Stimulated activated CD8-positive, alpha-beta memory T cell treated with anti-CD3 and anti-CD28 coated beads, Interleukin-4, amount 100 ng/mL, for 24 hours (primary cell): Measurements from ENCODE around the gene TPSG1.
A peak's percentile ranks its signal among the peaks of the same experiment; 100 is the strongest.
"Not testable (repeated sequence)": the region's sequence is repeated elsewhere in the genome, so short reads cannot be mapped to it uniquely, and the experiment has no call there.

Experiments
- DNase-seq: peaks from one replicate; pipeline ENCODE4 v3.0.0-alpha.2; 2020; ENCODE audit warnings: low read depth

The TPSG1 gene

DNA sequence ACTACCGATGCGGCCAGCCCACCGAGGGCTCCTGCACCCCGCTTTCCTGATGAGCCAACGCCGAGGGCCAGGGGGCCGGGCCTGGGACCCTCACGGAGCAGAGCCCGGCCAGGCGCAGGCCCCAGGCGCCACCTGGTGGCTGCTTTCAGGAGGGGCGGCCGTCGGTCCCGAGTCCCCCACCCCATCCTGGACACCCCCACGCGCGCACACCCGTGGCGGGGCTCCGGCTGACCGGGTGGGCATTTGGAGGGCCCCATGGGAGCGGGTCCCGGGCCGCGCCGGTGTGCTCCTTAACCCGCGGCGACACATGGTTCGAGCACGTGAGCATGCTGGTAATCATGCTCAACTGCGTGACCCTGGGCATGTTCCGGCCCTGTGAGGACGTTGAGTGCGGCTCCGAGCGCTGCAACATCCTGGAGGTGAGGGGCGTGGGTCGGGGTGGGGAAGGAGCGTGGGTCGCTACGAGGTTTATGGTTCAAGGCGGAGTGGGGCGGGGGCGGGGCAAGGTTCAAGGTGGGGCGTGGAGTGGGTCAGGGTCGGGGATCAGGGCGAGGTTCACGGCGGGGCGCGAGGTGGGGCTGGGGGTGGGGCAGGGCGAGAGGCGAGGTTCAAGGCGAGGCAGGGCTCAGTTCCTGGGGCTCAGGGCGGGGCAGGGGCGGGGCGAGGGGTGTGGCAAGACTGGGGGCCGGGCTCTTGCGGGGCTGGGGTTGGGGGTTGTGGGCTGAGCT lies 30.2 kb downstream of the TPSG1 start:
- DNase-seq, result no peak

DNA sequence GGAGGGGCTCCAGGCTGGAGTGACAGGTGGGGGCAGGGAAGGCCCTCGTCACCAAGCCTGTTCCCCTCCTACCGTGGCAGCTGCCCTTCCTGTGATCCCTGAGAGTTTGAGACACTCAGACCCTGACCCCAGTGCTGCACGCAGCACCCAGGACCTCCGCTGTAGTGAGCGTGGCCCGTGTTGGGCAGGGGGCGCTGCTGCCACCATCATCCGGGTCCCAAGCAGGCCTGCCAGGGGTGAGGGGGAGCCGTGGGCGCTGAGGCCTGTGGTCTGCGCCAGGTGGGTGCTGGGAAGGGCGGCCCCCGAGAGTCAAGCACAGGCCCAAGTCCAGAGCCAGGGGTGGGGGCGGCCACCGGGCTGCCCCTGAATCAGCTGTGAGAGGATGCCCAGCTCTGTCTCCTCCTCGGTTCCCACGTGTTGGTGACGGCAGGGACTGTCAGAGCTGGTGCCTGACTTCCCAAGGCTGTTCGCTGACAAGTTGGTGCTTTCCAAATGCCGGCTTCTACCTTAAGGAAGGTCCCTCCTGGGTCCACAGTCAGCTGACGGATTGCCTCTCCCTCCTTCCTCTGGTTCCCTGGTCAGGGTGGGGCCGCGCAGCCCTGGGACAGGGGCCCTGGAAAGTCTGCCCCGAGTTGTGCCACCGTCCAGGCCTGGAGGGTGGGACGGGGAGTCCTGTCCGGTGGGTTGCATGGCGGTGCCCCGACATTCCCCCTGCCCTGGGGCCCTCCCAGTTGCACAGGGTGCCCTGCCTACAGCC lies 31.1 kb downstream of the TPSG1 start:
- no peak for DNase-seq

DNA sequence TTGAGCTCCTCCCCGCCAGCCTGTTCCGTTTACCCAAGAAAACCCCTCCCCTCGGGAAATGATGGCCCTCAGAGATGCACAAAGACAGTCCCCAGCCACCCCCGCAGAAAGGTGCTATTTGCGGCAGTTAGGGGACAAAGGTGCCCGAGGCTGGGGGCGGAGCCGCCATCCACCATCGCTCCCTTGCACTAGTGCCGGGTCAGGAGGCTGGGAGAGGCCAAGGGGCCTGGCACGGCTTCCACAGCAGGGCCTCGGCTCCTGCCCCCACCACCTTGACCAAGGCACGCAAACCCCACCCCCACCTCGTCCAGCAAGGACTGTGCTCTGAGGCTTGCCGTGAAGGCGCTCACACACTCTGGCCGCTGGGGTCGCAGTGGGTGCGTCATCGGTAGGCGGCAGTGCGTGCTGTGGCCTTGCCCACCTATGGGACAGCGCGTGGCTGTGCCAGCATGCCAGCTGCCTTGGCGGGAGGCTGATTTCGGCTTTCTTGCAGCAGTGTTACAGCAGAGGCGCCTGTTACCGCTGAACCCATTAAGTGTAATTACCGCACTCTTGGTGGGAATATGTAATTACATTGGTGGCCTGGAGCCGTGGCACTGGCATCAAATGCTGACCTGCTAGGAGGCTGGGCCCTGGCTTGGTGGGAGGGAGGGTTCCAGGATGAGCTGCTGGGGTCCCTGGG lies 31.8 kb downstream of the TPSG1 start:
- no peak for DNase-seq

DNA sequence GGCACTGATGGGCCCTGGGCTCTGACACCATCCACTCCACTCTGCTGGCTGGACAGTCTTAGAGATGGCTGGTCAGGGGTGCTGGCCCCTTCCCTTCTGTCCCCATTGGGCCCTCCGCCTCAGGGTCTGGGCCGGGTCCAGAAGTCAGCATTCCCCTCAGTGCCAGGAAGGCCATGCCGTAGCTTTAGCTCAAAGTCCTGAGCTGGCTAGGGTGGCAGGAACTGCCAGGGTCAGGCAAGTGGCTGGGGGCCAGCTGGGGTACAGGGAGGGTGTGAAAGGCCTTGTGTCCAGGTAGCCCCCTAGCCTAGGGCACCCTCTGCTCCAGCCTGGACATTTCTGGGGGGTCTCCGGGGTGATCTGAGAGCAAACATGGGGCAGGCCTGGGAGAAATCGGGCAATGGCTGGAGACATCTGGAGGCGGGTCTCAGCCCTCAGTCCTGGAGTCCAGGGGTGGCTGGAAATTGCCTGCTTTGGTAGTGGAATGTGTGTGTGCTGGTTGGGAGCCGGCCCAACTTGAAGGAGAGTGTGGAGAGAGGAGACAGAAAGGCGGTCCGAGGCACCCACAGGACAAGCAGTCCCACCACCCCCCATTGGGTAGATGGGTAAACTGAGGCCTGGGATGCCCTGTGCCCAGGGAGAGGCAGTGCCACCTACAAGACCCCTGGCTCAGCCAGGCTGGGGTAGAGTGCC lies 32.5 kb downstream of the TPSG1 start:
- no peak for DNase-seq

- DNase-seq, result not testable (repeated sequence)
Observed at GRCh38 chr16:1190789-1191188, 34.3 kb downstream of the TPSG1 start.

- DNase-seq, result no peak
Observed at GRCh38 chr16:1189455-1189854, 35.6 kb downstream of the TPSG1 start.

DNA sequence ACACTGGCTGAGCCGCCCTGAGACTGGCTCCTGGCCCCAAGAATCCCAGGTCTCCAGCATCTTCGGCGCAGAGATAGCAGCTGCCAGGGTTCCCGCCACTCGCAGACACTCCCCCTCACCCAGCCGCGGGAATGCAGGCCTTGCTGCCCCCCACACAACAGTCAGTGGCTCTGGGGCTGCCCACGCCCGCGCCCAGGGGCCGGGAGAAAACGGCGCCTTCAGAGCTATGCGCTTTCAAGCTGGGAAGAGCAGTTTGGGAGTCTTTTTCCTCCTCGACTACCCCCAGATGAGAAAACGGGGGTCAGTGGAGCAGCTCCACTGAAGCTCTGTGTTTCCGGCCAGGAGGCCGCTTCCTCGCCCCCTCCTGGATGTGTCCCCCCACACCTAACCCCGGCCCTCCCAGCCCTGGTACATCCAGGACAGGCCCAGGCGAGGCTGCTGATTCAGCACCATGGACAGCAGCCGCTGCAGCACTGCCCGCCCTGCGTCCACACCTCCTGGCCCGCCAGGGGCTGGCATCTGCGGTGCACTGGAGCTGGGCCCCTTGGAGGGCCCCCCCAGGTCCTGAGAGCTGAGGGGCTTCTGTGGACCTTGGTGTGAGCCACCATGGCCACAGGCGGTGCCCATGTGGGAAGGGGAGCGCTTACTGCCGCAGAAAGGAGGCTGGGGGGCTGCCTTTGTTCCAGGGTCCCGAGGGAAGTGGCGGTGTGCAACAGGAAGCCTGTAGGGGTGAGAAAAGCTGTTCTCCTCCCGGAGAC lies 36.5 kb downstream of the TPSG1 start:
- DNase-seq, result peak; percentile 25

DNA sequence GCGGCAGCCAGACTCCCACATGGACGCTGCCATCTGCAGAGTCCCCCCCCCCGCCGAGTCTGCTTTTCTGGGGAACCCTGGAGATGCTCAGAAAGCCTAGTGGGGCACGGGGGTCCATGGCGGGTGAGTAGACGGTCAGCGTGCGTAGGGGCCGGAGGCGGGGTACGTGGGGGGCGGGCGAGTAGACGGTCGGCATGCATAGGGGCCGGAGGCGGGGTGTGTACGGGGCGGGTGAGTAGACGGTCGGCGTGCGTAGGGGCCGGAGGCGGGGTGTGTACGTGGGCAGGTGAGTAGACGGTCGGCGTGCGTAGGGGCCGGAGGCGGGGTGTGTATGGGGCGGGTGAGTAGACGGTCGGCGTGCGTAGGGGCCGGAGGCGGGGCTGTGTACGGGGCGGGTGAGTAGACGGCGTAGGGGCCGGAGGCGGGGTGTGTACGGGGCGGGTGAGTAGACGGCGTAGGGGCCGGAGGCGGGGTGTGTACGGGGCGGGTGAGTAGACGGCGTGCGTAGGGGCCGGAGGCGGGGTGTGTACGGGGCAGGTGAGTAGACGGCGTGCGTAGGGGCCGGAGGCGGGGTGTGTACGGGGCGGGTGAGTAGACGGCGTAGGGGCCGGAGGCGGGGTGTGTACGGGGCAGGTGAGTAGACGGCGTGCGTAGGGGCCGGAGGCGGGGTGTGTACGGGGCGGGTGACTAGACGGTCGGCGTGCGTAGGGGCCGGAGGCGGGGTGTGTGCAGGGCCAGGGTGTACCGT lies 39.4 kb downstream of the TPSG1 start:
- not testable (repeated sequence) for DNase-seq

GRCh38 chr16:1184980-1185379 lies 40.1 kb downstream of the TPSG1 start:
- no peak for DNase-seq

DNA sequence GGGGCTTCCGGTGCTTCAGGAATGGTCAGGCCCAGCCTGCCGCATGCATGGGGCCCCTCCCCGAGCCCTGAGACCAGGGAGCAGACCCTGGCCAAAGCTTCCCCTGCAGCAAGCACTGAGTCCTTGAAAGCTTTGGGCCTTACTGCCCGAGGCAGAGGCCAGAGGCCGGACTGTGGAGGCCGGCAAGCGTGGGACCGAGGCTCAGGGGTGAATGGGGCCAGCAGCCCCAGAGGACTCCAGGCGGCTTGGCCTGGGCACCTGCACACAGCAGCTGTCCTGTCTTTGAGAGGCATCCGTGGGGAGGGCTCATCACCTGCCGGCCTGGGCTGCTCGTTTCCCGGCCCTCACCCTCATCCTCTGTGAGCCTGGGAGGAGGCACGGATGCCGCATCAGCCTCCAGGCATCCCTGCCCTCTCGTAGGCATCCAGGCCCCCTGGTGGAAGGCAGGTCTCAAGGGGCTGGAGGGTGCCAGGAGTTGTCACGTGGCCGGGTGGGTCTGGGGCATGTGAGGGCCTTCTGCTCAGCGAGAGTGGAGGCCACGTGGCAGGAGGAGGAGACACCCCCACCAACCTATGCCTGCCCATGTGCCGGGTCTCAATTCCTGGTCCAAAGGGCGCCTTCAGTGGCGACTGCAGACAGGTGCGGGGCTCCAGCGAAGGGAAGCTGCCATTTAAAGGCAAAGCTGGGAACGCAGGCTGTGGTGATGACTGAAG lies 40.8 kb downstream of the TPSG1 start:
- no peak for DNase-seq

- no peak for DNase-seq
Observed at GRCh38 chr16:1182950-1183907, 41.8 kb downstream of the TPSG1 start.

DNA sequence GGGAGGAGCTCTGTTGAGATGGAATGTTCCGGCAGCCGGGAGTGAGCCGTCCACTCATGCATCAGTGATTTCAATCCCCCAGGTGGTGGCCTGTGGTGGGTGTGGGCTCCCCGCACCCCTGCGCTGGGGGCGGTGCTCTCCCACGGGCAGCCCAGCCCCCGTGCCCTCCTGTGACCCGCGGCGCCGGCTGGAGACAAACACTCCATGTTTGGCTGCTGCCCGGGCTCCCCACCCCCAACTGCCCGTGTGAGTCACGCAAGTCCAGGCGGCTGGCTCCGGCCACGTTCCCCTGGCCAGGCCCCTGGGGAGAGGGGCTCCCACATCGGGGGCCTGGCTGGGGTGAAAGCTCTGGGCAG lies 42.8 kb downstream of the TPSG1 start:
- DNase-seq, result no peak

GRCh38 chr16:1181404-1182315 lies 43.4 kb downstream of the TPSG1 start:
- DNase-seq, result no peak

DNA sequence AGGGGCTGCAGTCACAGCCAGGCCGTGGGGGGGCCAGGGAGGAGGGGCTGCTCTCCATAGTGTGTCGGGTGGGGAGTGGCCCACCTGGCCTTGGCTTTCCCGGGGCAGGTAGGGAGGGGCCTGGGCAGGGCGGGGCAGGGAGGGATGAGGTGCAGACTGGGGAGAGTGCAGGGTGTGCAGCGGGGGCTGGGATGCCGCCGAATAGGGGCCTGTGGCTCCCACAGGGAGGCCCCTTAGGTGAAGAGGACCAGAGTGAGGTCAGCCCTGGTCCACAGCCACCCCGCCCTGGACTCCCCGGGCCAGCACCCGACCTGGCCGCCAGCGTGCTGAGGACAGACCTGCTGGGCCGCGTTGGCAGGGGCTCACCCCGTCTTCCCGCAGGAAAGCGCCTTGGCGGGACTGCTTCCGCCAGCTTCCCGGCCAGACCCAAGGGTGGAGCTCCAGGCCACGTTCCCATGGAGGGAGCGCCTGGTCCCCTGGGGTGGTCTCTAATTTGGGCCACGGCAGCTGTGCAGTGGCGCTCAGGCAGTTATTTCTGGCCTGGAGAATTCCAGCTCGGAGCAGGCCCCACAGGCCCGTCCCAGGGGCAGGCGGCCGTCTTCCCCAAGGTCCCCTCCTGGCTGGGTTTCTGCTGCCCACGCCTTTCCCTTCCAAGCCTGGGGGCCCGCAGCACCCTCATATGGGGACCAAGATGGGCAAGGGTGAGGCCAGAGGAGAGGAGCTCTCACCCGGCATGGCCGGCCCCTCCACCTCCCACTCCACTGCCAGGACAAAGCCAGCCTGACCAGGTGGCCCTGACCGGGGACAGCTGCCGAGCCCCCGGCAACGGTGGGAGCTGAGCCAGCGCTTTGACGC lies 44.3 kb downstream of the TPSG1 start:
- no peak for DNase-seq

DNA sequence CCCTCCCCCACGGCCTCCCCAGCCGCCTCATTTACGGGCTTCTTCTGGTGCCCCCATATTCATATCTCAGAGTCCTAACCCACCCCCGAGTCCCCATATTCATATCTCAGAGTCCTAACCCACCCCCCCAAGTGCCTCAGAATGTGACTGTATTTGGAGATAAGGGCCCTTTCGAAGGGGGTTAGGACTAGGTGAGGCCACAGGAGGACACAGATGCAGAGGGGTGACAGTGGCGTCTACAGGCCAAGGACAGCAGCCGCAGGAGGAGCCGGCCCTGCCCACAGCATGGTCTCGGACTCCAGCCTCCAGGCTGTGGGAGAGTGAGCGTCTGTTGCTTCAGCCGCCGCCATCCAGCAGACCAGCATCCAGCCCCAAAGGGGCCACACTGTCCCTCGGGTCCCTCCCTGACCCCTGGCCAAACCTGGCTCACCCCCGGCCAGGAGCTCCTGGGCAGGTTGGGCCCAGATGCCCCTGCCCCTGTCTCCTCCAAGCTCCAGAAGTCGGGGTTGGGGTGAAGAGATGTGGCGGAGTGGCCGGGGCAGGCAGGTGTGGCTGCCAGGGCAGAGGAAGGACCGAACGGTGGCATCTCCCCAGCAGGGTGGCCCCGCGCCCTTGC lies 46.7 kb downstream of the TPSG1 start:
- no peak for DNase-seq

DNA sequence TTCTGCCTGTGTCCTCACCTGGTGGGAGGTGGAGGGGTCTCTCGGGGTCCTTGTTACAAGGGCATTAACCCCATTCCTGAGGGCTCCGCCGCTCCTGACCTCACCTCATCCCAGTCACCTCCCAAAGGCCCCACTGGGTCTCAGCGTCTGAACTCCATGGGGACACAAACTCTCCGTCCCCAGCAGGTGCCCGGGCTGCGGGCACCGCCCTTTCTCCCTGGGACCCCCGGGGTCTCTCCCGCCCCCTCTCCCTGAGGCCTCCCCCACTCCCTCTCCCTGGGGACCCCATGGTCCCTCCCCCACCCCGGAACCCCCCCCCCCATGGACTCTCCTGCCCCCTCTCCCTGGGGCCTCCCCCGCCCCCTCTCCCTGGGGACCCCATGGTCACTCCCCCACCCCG lies 47.3 kb downstream of the TPSG1 start:
- no peak for DNase-seq

GRCh38 chr16:1177053-1177452 lies 48.0 kb downstream of the TPSG1 start:
- no peak for DNase-seq
